ENCODE results near the gene FANCD2. TPM values are rescaled to one million over a fixed set of nuclear protein-coding genes. Genes with fewer than 3 reads are reported as not detected.

FANCD2 gene
- 10 to 100 TPM in 1 of 2 donors, under 1 TPM in 1; 0.84 to 24.6 TPM for total RNA-seq
- under 1 TPM; 0.76 to 0.84 TPM for polyA plus RNA-seq

- no peaks in the 10 kb centered on the region for H3K27me3 ChIP-seq (ENCODE audit: control insufficient read depth in 4 of 4, insufficient read depth in 4 of 4, low read length in 3 of 4)
- H3K36me3 ChIP-seq (ENCODE audit: control insufficient read depth in 4 of 4, insufficient read depth in 3 of 4, low read depth in 1 of 4, low read length in 3 of 4): peaks cover 2 to 12% (median 8%) of the 10 kb centered on the region in 4 donors
- TF ChIP-seq NR2F2 (IDR thresholded peaks at IDR 0.05): no peak
- TF ChIP-seq JUND (IDR thresholded peaks at IDR 0.05): no peak
- TF ChIP-seq RAD21 (IDR thresholded peaks at IDR 0.05): peak; percentile 62 to 69
- TF ChIP-seq SP1 (IDR thresholded peaks at IDR 0.05): peak; percentile 19
- no peak for TF ChIP-seq TAF1 (conservative IDR thresholded peaks at IDR 0.05)
- no peak for TF ChIP-seq FOXA1 (IDR thresholded peaks at IDR 0.05)
- TF ChIP-seq HNF4G (IDR thresholded peaks at IDR 0.05): no peak
- peak; percentile 31 for TF ChIP-seq YY1 (IDR thresholded peaks at IDR 0.05)
- TF ChIP-seq GABPA (IDR thresholded peaks at IDR 0.05 in 1 of 2, conservative IDR thresholded peaks at IDR 0.05 in 1 of 2): peak; percentile 68 to 94
- no peak for TF ChIP-seq ZBTB33 (IDR thresholded peaks at IDR 0.05)
- no peak for TF ChIP-seq HNF4A (conservative IDR thresholded peaks at IDR 0.05)
- peak in 1 of 2 donors; percentile 36 for TF ChIP-seq EGR1 (IDR thresholded peaks at IDR 0.05; ENCODE audit: low read depth in 2 of 2)
- peaks cover 3 to 23% (median 21%) of the 10 kb centered on the region in 4 donors for H3K4me1 ChIP-seq (ENCODE audit: control insufficient read depth in 4 of 4, insufficient read depth in 4 of 4, low read length in 3 of 4)
- DNase-seq (ENCODE audit: low spot score): peak; percentile 97
- H3K4me3 ChIP-seq (ENCODE audit: low read depth in 1 of 3, low read length in 3 of 3): peak within 1 kb of the TSS; percentile 90 to 98 (median 98)
- WGBS: under 1% methylated on average over 61 of the region's 61 CpGs
- no peaks in the 10 kb centered on the region for H3K9me3 ChIP-seq (ENCODE audit: control insufficient read depth in 4 of 4, low read length in 3 of 4)
- peak within 1 kb of the TSS; percentile 38 to 62 for H3K27ac ChIP-seq (ENCODE audit: low read depth in 1 of 2, low read length in 2 of 2)
- peak within 1 kb of the TSS; percentile 61 to 85 for H3K9ac ChIP-seq (ENCODE audit: low read depth in 1 of 2, low read length in 2 of 2)
These were observed at the start of gene FANCD2 for GRCh38 chr3:10026084-10026890. FANCD2 (plus strand) TSS chr3:10026437; CDS start chr3:10028658, 2,221 bp downstream.

GRCh38 chr3:9976721-9977709 is 49.2 kb upstream of the FANCD2 start:
- 45% methylated on average over 7 of the region's 7 CpGs for WGBS
- H3K4me1 ChIP-seq (ENCODE audit: control insufficient read depth in 4 of 4, insufficient read depth in 4 of 4, low read length in 3 of 4): peaks cover 2 to 10% (median 5%) of the 10 kb centered on the region in 4 donors
- no peaks in the 10 kb centered on the region for H3K9me3 ChIP-seq (ENCODE audit: control insufficient read depth in 4 of 4, low read length in 3 of 4)
- no peaks in the 10 kb centered on the region for H3K27me3 ChIP-seq (ENCODE audit: control insufficient read depth in 4 of 4, insufficient read depth in 4 of 4, low read length in 3 of 4)
- DNase-seq (ENCODE audit: low spot score): peak; percentile 52
- peak overlapping the region in 1 of 2 donors; percentile 5 for H3K9ac ChIP-seq (ENCODE audit: low read depth in 1 of 2, low read length in 2 of 2)
- H3K27ac ChIP-seq (ENCODE audit: low read depth in 1 of 2, low read length in 2 of 2): peak overlapping the region; percentile 63 to 80
- H3K36me3 ChIP-seq (ENCODE audit: control insufficient read depth in 4 of 4, insufficient read depth in 3 of 4, low read depth in 1 of 4, low read length in 3 of 4): peaks cover 6 to 23% (median 14%) of the 10 kb centered on the region in 4 donors
- no peak overlapping the region for H3K4me3 ChIP-seq (ENCODE audit: low read depth in 1 of 3, low read length in 3 of 3)
- TF ChIP-seq ATF3 (IDR thresholded peaks at IDR 0.05): peak; percentile 92
- no peak for TF ChIP-seq TAF1 (conservative IDR thresholded peaks at IDR 0.05)
- TF ChIP-seq RAD21 (IDR thresholded peaks at IDR 0.05): peak; percentile 55 to 60
- peak in 1 of 2 donors; percentile 11 for TF ChIP-seq EGR1 (IDR thresholded peaks at IDR 0.05; ENCODE audit: low read depth in 2 of 2)
- peak; percentile 55 for TF ChIP-seq ZBTB33 (IDR thresholded peaks at IDR 0.05)
- TF ChIP-seq FOXA1 (IDR thresholded peaks at IDR 0.05): peak; percentile 21
- TF ChIP-seq RXRA (IDR thresholded peaks at IDR 0.05): peak; percentile 61 to 83
- TF ChIP-seq SP1 (IDR thresholded peaks at IDR 0.05): peak; percentile 49
- TF ChIP-seq JUND (IDR thresholded peaks at IDR 0.05): peak; percentile 97 to 98
- TF ChIP-seq CTCF (IDR thresholded peaks at IDR 0.05; ENCODE audit: low read depth, low read length, missing input control): no peak
- TF ChIP-seq HNF4G (IDR thresholded peaks at IDR 0.05): no peak
- no peak for TF ChIP-seq NR2F2 (IDR thresholded peaks at IDR 0.05)
- peak in 1 of 2 donors; percentile 55 for TF ChIP-seq GABPA (IDR thresholded peaks at IDR 0.05 in 1 of 2, conservative IDR thresholded peaks at IDR 0.05 in 1 of 2)
- TF ChIP-seq YY1 (IDR thresholded peaks at IDR 0.05): peak; percentile 33
- TF ChIP-seq MAX (IDR thresholded peaks at IDR 0.05): peak; percentile 54
- TF ChIP-seq REST (IDR thresholded peaks at IDR 0.05): peak; percentile 20
